ENCODE results near the gene HSH2D.
A peak's percentile ranks its signal among the peaks of the same experiment; 100 is the strongest.
"Not testable (repeated sequence)": the region's sequence is repeated elsewhere in the genome, so short reads cannot be mapped to it uniquely, and the experiment has no call there.

Gene HSH2D

GRCh38 chr19:16155128-16155527, 11.6 kb downstream of the HSH2D start:
- DNase-seq (ENCODE audit: low read depth, low spot score) = no peak

GRCh38 chr19:16156904-16157303, 13.4 kb downstream of the HSH2D start:
- no peak for DNase-seq (ENCODE audit: low read depth, low spot score)

GRCh38 chr19:16157601-16158000, 14.1 kb downstream of the HSH2D start:
- no peak for DNase-seq (ENCODE audit: low read depth, low spot score)

GRCh38 chr19:16159655-16160054, 16.2 kb downstream of the HSH2D start:
- no peak for DNase-seq (ENCODE audit: low read depth, low spot score)

- DNase-seq (ENCODE audit: low read depth, low spot score) = no peak
Measured at GRCh38 chr19:16160445-16160942, 17.0 kb downstream of the HSH2D start.

GRCh38 chr19:16160943-16161560, 17.6 kb downstream of the HSH2D start:
- no peak for DNase-seq (ENCODE audit: low read depth, low spot score)

GRCh38 chr19:16161840-16162239, 18.4 kb downstream of the HSH2D start:
- DNase-seq (ENCODE audit: low read depth, low spot score) = no peak

GRCh38 chr19:16164222-16164890, 20.9 kb downstream of the HSH2D start:
- no peak for DNase-seq (ENCODE audit: low read depth, low spot score)

- DNase-seq (ENCODE audit: low read depth, low spot score) = no peak
Measured at GRCh38 chr19:16166417-16166816, 22.9 kb downstream of the HSH2D start.

- no peak for DNase-seq (ENCODE audit: low read depth, low spot score)
Measured at GRCh38 chr19:16167055-16167454, 23.6 kb downstream of the HSH2D start.

- DNase-seq (ENCODE audit: low read depth, low spot score) = no peak
Measured at GRCh38 chr19:16168465-16169081, 25.1 kb downstream of the HSH2D start.

- no peak for DNase-seq (ENCODE audit: low read depth, low spot score)
Measured at GRCh38 chr19:16170134-16170533, 26.6 kb downstream of the HSH2D start.

GRCh38 chr19:16175954-16176353, 32.5 kb downstream of the HSH2D start:
- DNase-seq (ENCODE audit: low read depth, low spot score) = no peak

- DNase-seq (ENCODE audit: low read depth, low spot score) = not testable (repeated sequence)
Measured at GRCh38 chr19:16178866-16179265, 35.4 kb downstream of the HSH2D start.

- no peak for DNase-seq (ENCODE audit: low read depth, low spot score)
Measured at GRCh38 chr19:16180611-16181010, 37.1 kb downstream of the HSH2D start.

GRCh38 chr19:16184665-16185122, 41.2 kb downstream of the HSH2D start:
- DNase-seq (ENCODE audit: low read depth, low spot score) = no peak

- peak; percentile 98 for DNase-seq (ENCODE audit: low read depth, low spot score)
Measured at GRCh38 chr19:16185123-16185767, 41.8 kb downstream of the HSH2D start, which contains the start of gene FAM32A. FAM32A (plus strand) TSS chr19:16185410; CDS start chr19:16185443, 33 bp downstream.

GRCh38 chr19:16185768-16186123, 42.3 kb downstream of the HSH2D start:
- no peak for DNase-seq (ENCODE audit: low read depth, low spot score)

- no peak for DNase-seq (ENCODE audit: low read depth, low spot score)
Measured at GRCh38 chr19:16188521-16188920, 45.0 kb downstream of the HSH2D start.

GRCh38 chr19:16190198-16190597, 46.7 kb downstream of the HSH2D start:
- DNase-seq (ENCODE audit: low read depth, low spot score) = no peak

- DNase-seq (ENCODE audit: low read depth, low spot score) = no peak
Measured at GRCh38 chr19:16190736-16191135, 47.3 kb downstream of the HSH2D start.

GRCh38 chr19:16191216-16191908, 47.9 kb downstream of the HSH2D start:
- no peak for DNase-seq (ENCODE audit: low read depth, low spot score)
